DMS53 treated with DMSO at 0.1 percent for 48 hours (cell line): ENCODE data around the gene VSTM2B.

ENCODE experiments used
- DNase-seq: peaks from one replicate; lab custom pipeline; 2025; ENCODE audit not compliant: unreplicated experiment; lab: John Stamatoyannopoulos, UW

Gene VSTM2B

GRCh38 chr19:29515233-29515619 is 10.6 kb upstream of the VSTM2B start:
- DNase-seq, result no peak

GRCh38 chr19:29515706-29516357 is 10.0 kb upstream of the VSTM2B start:
- DNase-seq, result no peak

- no peak for DNase-seq
Observed at GRCh38 chr19:29516358-29516725, 9.5 kb upstream of the VSTM2B start.

GRCh38 chr19:29516821-29517395 is 8.9 kb upstream of the VSTM2B start:
- no peak for DNase-seq

GRCh38 chr19:29517412-29517811 is 8.4 kb upstream of the VSTM2B start:
- no peak for DNase-seq

- DNase-seq, result no peak
Observed at GRCh38 chr19:29517946-29518345, 7.8 kb upstream of the VSTM2B start.

GRCh38 chr19:29519146-29519545 is 6.6 kb upstream of the VSTM2B start:
- no peak for DNase-seq

GRCh38 chr19:29519931-29520330 is 5.9 kb upstream of the VSTM2B start:
- no peak for DNase-seq

- no peak for DNase-seq
Observed at GRCh38 chr19:29520390-29520789, 5.4 kb upstream of the VSTM2B start.

GRCh38 chr19:29521291-29522075 is 4.3 kb upstream of the VSTM2B start:
- no peak for DNase-seq

GRCh38 chr19:29523568-29523967 is 2.2 kb upstream of the VSTM2B start:
- no peak for DNase-seq

GRCh38 chr19:29524201-29524911 is 1.4 kb upstream of the VSTM2B start:
- DNase-seq, result no peak

- DNase-seq, result no peak
Observed at GRCh38 chr19:29524912-29525831, 622 bp upstream of the VSTM2B start.

GRCh38 chr19:29526730-29527499 is 1.1 kb downstream of the VSTM2B start:
- no peak for DNase-seq

- no peak for DNase-seq
Observed at GRCh38 chr19:29527500-29528328, 1.9 kb downstream of the VSTM2B start.

- no peak for DNase-seq
Observed at GRCh38 chr19:29528350-29528945, 2.7 kb downstream of the VSTM2B start.

GRCh38 chr19:29528946-29529645 is 3.3 kb downstream of the VSTM2B start:
- DNase-seq, result no peak
